Measurements from ENCODE around the gene CCS. TPM values are rescaled to one million over a fixed set of nuclear protein-coding genes. Genes with fewer than 3 reads are reported as not detected.
"Not testable (repeated sequence)": the region's sequence is repeated elsewhere in the genome, so short reads cannot be mapped to it uniquely, and the experiment has no call there.

Gene CCS
- total and polyA plus RNA-seq, 5 experiments from 2014 or later = 39.2 to 59.1 (median 53.4) TPM

- DNase-seq (no peak), ATAC-seq (no peak)
- Mint-ChIP-seq H3K9me3 (no peaks in the 10 kb centered on the region), H3K36me3 (peaks cover 12 to 46% (median 23%) of the 10 kb centered on the region in 3 donors), H3K27ac (peak overlapping the region; percentile 11 to 98 (median 64)), H3K27me3 (no peaks in the 10 kb centered on the region), H3K4me3 (peak overlapping the region in 5 of 10 donors; percentile 3 to 40 (median 12)), H3K4me1 (peaks cover 28 to 64% (median 61%) of the 10 kb centered on the region in 4 donors)
- POLR2A ChIA-PET = interaction anchor here (0.6 to 7.0 kb wide), 5 partner anchors 12 to 1760 kb away, joined by 3 to 198 read pairs (median 32); partner anchors contain the start of genes CCDC87, CCS and RBM14
These were observed 43.4 kb downstream of the CCS start for GRCh38 chr11:66636411-66636810.

GRCh38 chr11:66637557-66638176 lies 44.7 kb downstream of the CCS start:
- Mint-ChIP-seq H3K36me3 (peaks cover 21 to 52% (median 32%) of the 10 kb centered on the region in 3 donors), H3K4me1 (peaks cover 29 to 65% (median 63%) of the 10 kb centered on the region in 4 donors), H3K9me3 (no peaks in the 10 kb centered on the region), H3K27ac (peak overlapping the region; percentile 89 to 99 (median 97)), H3K27me3 (no peaks in the 10 kb centered on the region), H3K4me3 (peak overlapping the region; percentile 89 to 99 (median 95))
- POLR2A ChIA-PET = interaction anchor here (0.6 to 7.0 kb wide), 28 partner anchors 11 to 1385 kb away, joined by 3 to 198 read pairs (median 4); partner anchors contain the start of genes ACTN3, BBS1, CCDC87 and CCS
- no peak for ATAC-seq
- no peak for DNase-seq

GRCh38 chr11:66638177-66639065 lies 45.4 kb downstream of the CCS start, which contains the start of gene RBM4:
RBM4 (plus strand) TSS chr11:66638703; CDS start chr11:66639712, 1,009 bp downstream.
- H3K4me3 Mint-ChIP-seq = peak within 1 kb of the TSS; percentile 89 to 99 (median 95)
- POLR2A ChIA-PET = interaction anchor here (0.6 to 7.0 kb wide), 36 partner anchors 10 to 1384 kb away, joined by 3 to 198 read pairs (median 4); partner anchors contain the start of genes ACTN3, BBS1, CCDC87 and CCS
- H3K9me3 Mint-ChIP-seq = no peaks in the 10 kb centered on the region
- H3K27ac Mint-ChIP-seq = peak within 1 kb of the TSS; percentile 89 to 99 (median 97)
- ATAC-seq = peak; percentile 84 to 90
- DNase-seq = peak; percentile 84 to 99 (median 98)
- no peaks in the 10 kb centered on the region for H3K27me3 Mint-ChIP-seq
- H3K4me1 Mint-ChIP-seq = peaks cover 36 to 73% (median 69%) of the 10 kb centered on the region in 4 donors
- peaks cover 27 to 59% (median 38%) of the 10 kb centered on the region in 3 donors for H3K36me3 Mint-ChIP-seq

GRCh38 chr11:66639066-66639813 lies 46.3 kb downstream of the CCS start:
- ATAC-seq = peak; percentile 13 to 24
- Mint-ChIP-seq H3K9me3 (no peaks in the 10 kb centered on the region), H3K27me3 (no peaks in the 10 kb centered on the region), H3K4me1 (peaks cover 41 to 80% (median 75%) of the 10 kb centered on the region in 4 donors), H3K36me3 (peaks cover 27 to 66% (median 44%) of the 10 kb centered on the region in 3 donors), H3K4me3 (peak overlapping the region; percentile 89 to 99 (median 95)), H3K27ac (peak overlapping the region; percentile 89 to 99 (median 97))
- DNase-seq = peak in 8 of 10 donors; percentile 15 to 68 (median 42)
- POLR2A ChIA-PET = interaction anchor here (0.7 to 7.0 kb wide), 20 partner anchors 9 to 762 kb away, joined by 3 to 198 read pairs (median 4); partner anchors contain the start of genes ACTN3, CCDC87, CCS and CD248

GRCh38 chr11:66639814-66640340 lies 46.9 kb downstream of the CCS start:
- Mint-ChIP-seq H3K4me1 (peaks cover 42 to 80% (median 76%) of the 10 kb centered on the region in 4 donors), H3K27ac (peak overlapping the region; percentile 89 to 99 (median 97)), H3K36me3 (peaks cover 34 to 66% (median 47%) of the 10 kb centered on the region in 3 donors), H3K4me3 (peak overlapping the region; percentile 89 to 99 (median 95))
- POLR2A ChIA-PET = interaction anchor here (1.0 to 7.0 kb wide), 12 partner anchors 8 to 322 kb away, joined by 3 to 198 read pairs (median 22); partner anchors contain the start of genes ACTN3, CCDC87, CCS and CD248
- DNase-seq, ATAC-seq, H3K9me3 Mint-ChIP-seq, H3K27me3 Mint-ChIP-seq: not testable (repeated sequence)

- peak overlapping the region in 9 of 10 donors; percentile 3 to 94 (median 71) for H3K27ac Mint-ChIP-seq
- H3K27me3 Mint-ChIP-seq = no peaks in the 10 kb centered on the region
- DNase-seq = no peak
- H3K4me3 Mint-ChIP-seq = peak overlapping the region; percentile 89 to 99 (median 95)
- no peaks in the 10 kb centered on the region for H3K9me3 Mint-ChIP-seq
- POLR2A ChIA-PET = interaction anchor here (0.7 to 5.8 kb wide), 5 partner anchors 9 to 48 kb away, joined by 3 to 52 read pairs (median 38); partner anchors contain the start of genes CCDC87, CCS, RBM14 and RBM4B
- H3K36me3 Mint-ChIP-seq = peaks cover 45 to 86% (median 57%) of the 10 kb centered on the region in 3 donors
- H3K4me1 Mint-ChIP-seq = peaks cover 60 to 92% (median 88%) of the 10 kb centered on the region in 4 donors
- no peak for ATAC-seq
These were observed 48.8 kb downstream of the CCS start for GRCh38 chr11:66641834-66642233.

GRCh38 chr11:66643745-66644437 lies 50.9 kb downstream of the CCS start:
- ATAC-seq = no peak
- no peak for DNase-seq
- H3K4me3 Mint-ChIP-seq = peak overlapping the region; percentile 89 to 99 (median 95)
- H3K36me3 Mint-ChIP-seq = peaks cover 53 to 98% (median 67%) of the 10 kb centered on the region in 3 donors
- H3K27me3 Mint-ChIP-seq = no peaks in the 10 kb centered on the region
- no peaks in the 10 kb centered on the region for H3K9me3 Mint-ChIP-seq
- H3K4me1 Mint-ChIP-seq = peaks cover 61 to 93% (median 90%) of the 10 kb centered on the region in 4 donors
- peak overlapping the region; percentile 7 to 89 (median 71) for H3K27ac Mint-ChIP-seq
- POLR2A ChIA-PET = interaction anchor here (0.7 to 5.5 kb wide), 8 partner anchors 9 to 356 kb away, joined by 3 to 28 read pairs (median 3); partner anchors contain the start of genes RBM14 and RBM4B

- POLR2A ChIA-PET = interaction anchor here (1.1 to 5.5 kb wide), 5 partner anchors 8 to 30 kb away, joined by 3 to 32 read pairs (median 4); partner anchors contain the start of genes RBM14, RBM4 and RBM4B
- Mint-ChIP-seq H3K4me3 (peak overlapping the region in 9 of 10 donors; percentile 3 to 98 (median 89)), H3K27ac (peak overlapping the region in 5 of 10 donors; percentile 21 to 82 (median 76)), H3K36me3 (peaks cover 41 to 97% (median 60%) of the 10 kb centered on the region in 3 donors), H3K27me3 (no peaks in the 10 kb centered on the region), H3K9me3 (no peaks in the 10 kb centered on the region), H3K4me1 (peaks cover 48 to 92% (median 85%) of the 10 kb centered on the region in 4 donors)
- DNase-seq = no peak
- ATAC-seq = no peak
These were observed 53.8 kb downstream of the CCS start for GRCh38 chr11:66646828-66647227.

GRCh38 chr11:66649903-66650302 lies 56.9 kb downstream of the CCS start:
- POLR2A ChIA-PET = interaction anchor here (0.9 to 5.5 kb wide), 4 partner anchors 8 to 27 kb away, joined by 3 to 32 read pairs (median 6); partner anchors contain the start of genes RBM4 and RBM4B
- Mint-ChIP-seq H3K9me3 (no peaks in the 10 kb centered on the region), H3K4me3 (peak overlapping the region in 3 of 10 donors; percentile 15 to 36 (median 30)), H3K27me3 (no peaks in the 10 kb centered on the region), H3K36me3 (peaks cover 19 to 89% (median 40%) of the 10 kb centered on the region in 3 donors), H3K27ac (peak overlapping the region in 3 of 10 donors; percentile 48 to 78 (median 73)), H3K4me1 (peaks cover 30 to 78% (median 69%) of the 10 kb centered on the region in 4 donors)
- DNase-seq (no peak), ATAC-seq (no peak)

- peaks cover 23 to 70% (median 63%) of the 10 kb centered on the region in 4 donors for H3K4me1 Mint-ChIP-seq
- DNase-seq (no peak), ATAC-seq (no peak)
- peak overlapping the region in 5 of 10 donors; percentile 5 to 66 (median 30) for H3K27ac Mint-ChIP-seq
- H3K9me3 Mint-ChIP-seq = no peaks in the 10 kb centered on the region
- peak overlapping the region in 1 of 10 donors; percentile 15 for H3K4me3 Mint-ChIP-seq
- peaks cover 13 to 87% (median 32%) of the 10 kb centered on the region in 3 donors for H3K36me3 Mint-ChIP-seq
- H3K27me3 Mint-ChIP-seq = no peaks in the 10 kb centered on the region
- POLR2A ChIA-PET = interaction anchor here (0.7 to 5.5 kb wide), 3 partner anchors 9 to 871 kb away, joined by 3 to 32 read pairs (median 4); partner anchors contain the start of gene RBM4
These were observed 58.0 kb downstream of the CCS start for GRCh38 chr11:66651016-66651415.
